GM18519 (cell line): ENCODE data around the gene MASP2.
"Not testable (repeated sequence)": the region's sequence is repeated elsewhere in the genome, so short reads cannot be mapped to it uniquely, and the experiment has no call there.

Source experiments
- ATAC-seq: cut with Tn5 transposase; IDR thresholded peaks from one replicate; pipeline ENCODE4 v1.9.1; 2021; ENCODE audit warnings: mild to moderate bottlenecking, moderate library complexity; ENCODE audit not compliant: unreplicated experiment, low FRiP score

The MASP2 gene

DNA sequence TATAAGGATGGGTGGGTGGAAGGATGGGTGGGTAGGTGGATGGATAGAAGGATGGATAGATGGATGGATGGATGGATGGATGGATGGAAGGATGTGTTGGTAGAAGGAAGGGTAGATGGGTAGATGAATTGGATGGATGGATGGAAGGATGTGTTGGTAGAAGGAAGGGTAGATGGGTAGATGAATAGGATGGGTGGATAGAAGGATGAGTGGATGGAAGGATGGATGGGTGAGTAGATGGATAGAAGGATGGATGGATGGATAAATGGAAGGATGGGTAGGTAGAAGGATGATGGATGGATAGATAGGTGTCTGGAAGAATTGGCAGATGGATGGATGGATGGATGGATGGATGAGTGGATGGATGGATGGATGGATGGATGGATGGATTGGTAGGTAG is 6.0 kb downstream of the MASP2 start:
- no peak for ATAC-seq

DNA sequence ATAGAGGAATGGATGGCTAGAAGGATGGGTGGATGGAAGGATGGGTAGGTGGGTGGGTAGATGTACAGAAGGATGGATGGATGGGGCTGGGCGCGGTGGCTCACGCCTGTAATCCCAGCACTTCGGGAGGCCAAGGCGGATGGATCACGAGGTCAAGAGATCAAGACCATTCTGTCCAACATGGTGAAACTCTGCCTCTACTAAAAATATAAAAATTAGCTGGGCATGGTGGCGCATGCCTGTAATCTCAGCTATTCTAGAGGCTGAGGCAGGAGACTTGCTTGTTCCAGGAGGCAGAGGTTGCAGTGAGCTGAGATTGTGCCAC is 7.0 kb downstream of the MASP2 start:
- ATAC-seq, result not testable (repeated sequence)

GRCh38 chr1:11039351-11040104 is 7.5 kb downstream of the MASP2 start:
- no peak for ATAC-seq

DNA sequence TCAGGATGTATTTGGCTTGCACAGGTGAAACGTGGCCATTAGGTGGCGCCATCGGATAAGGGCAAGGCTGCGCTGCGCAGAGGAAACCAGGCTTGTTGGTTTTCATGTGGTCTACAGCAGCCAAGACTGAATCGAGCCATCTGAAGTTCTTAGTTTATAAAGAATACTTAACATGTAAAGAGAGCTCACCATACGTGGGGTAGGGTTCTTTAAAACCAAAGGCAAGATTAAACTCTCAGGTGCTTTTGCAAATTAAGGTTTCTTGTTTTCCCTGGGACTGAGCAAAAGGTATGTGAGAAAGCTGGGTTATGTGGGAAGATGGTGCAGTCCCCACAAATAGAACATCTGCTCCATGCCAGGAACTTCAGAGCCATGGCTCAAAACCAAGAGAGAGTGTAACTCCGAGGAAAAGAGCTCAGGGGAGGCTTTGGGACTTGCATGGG is 9.3 kb downstream of the MASP2 start:
- no peak for ATAC-seq

DNA sequence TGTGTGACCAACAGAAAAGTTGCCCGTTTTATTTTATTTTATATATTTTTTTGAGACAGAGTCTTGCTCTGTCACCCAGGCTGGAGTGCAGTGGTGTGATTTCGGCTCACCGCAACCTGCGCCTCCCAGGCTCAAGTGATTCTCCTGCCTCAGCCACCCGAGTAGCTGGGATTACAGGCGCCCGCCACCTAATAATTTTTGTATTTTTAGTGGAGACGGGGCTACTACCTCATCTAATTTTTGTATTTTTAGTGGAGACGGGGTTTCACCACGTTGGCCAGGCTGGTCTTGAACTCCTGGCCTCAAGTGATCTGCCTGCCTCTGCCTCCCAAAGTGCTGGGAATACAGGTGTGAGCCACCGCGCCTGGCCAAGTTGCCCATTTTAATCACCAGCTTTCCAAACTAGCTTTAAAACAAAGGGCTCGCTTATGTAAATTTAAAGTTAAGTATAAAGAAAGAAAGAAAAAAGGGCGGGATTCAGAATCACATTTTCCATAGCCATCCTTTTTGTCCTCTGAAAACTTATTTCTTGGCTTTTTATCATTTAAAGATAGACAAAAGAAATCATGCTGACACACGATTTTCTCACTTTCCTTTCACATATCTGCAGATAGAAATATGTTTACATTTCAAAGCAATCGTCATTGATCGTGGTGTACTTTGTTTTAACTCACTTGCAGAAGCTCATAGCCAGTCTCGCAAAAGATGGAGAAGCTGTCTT is 9.9 kb downstream of the MASP2 start:
- ATAC-seq, result not testable (repeated sequence)

GRCh38 chr1:11031624-11032262 is 15.3 kb downstream of the MASP2 start:
- no peak for ATAC-seq

DNA sequence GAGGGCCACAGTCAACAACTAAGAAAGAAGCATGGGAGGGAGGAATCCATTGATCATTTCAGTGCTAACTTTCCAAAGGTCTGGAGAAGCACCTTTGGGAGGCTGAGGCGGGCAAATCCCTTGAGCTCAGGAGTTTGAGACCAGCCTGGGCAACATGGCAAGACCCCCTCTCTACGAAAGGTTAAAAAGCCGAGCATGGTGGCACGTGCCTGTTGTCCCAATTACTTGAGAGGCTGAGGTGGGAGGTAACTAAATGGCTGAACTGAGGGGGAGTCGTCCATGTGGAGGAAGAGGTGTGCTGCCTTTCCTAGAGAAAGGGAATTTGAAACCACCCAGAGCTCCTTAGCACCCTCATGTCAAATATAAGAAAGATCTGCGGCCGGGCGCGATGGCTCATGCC is 16.2 kb downstream of the MASP2 start:
- no peak for ATAC-seq

GRCh38 chr1:11028018-11028417 is 19.0 kb downstream of the MASP2 start:
- ATAC-seq, result no peak

DNA sequence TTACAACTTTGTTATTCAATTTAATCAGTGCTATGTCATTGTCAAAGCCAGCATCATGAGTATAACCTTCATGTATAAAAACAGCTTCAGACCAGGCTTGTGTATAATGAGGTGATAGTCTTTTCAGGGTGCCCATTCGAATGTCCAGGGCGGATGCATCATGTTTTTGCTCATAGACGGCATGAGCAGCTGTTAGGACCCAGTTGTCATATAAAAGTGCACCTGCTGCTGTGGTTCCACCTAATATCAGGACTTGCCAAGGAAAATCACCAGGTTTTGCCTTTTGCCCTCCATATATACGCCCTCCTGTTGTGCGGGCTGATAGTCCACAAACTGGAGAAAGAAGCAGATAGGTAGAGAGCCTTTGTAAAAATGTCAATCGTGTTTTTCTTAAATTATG is 19.7 kb downstream of the MASP2 start:
- no peak for ATAC-seq

DNA sequence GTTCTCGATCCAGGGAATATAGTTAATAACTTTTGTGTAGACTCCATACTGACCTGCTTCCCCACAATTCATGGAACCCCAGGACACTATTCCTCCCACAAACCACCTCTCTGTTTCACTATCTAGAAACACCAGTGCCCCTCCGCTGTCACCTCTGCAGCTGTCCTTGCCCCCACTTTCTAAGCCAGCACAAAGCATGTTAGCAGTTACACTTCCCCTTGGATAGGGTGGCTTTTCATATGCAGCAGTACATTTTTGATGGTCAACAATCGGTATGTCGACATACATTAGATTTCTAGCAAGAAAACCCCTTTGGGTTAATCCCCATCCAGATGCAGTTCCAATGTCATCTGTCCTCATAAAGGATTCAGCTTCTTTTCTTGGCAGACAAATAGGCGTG is 20.1 kb downstream of the MASP2 start:
- ATAC-seq, result no peak

DNA sequence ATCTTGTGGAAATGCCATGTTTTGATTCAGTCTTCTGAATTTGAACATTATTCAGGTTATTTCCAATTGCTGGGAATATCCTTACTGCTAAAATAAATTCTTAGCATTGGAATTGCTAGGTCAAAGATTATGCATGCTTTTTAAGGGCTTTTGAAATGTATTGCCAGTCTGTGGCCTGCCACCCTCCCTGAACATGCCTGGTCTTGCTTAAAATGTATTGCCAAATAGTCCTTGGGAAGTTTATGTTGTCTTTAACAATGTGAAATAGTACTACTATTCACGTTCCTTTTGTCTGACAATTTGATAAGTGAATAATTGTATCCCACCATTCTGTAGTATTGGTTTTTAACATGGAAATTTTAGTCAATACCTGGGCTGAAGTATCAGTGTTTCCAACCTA is 21.0 kb downstream of the MASP2 start:
- no peak for ATAC-seq

- no peak for ATAC-seq
Observed at GRCh38 chr1:11025618-11026017, 21.4 kb downstream of the MASP2 start.

- ATAC-seq, result no peak
Observed at GRCh38 chr1:11024874-11025203, 22.2 kb downstream of the MASP2 start.

- ATAC-seq, result no peak
Observed at GRCh38 chr1:11024154-11024873, 22.7 kb downstream of the MASP2 start.

- ATAC-seq, result no peak
Observed at GRCh38 chr1:11023201-11023600, 23.8 kb downstream of the MASP2 start.

DNA sequence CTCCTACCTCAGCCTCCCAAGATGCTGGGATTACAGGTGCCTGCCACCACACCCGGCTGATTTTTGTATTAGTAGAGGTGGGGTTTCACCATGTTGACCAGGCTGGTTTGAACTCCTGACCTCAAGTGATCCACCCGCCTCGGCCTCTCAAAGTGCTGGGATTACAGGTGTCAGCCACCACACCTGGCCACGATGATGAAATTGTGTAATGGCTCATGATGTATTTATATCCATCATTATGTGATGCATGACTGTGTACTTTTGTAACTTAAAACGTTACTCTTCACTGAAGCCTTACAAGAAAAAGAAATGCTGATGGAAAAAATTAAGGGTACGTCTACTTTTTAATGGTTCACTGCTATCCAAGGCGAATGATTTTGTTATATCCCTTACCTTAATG is 27.1 kb downstream of the MASP2 start:
- no peak for ATAC-seq

- not testable (repeated sequence) for ATAC-seq
Observed at GRCh38 chr1:11019358-11019757, 27.7 kb downstream of the MASP2 start.

GRCh38 chr1:11013160-11013531 is 33.9 kb downstream of the MASP2 start:
- ATAC-seq, result no peak

DNA sequence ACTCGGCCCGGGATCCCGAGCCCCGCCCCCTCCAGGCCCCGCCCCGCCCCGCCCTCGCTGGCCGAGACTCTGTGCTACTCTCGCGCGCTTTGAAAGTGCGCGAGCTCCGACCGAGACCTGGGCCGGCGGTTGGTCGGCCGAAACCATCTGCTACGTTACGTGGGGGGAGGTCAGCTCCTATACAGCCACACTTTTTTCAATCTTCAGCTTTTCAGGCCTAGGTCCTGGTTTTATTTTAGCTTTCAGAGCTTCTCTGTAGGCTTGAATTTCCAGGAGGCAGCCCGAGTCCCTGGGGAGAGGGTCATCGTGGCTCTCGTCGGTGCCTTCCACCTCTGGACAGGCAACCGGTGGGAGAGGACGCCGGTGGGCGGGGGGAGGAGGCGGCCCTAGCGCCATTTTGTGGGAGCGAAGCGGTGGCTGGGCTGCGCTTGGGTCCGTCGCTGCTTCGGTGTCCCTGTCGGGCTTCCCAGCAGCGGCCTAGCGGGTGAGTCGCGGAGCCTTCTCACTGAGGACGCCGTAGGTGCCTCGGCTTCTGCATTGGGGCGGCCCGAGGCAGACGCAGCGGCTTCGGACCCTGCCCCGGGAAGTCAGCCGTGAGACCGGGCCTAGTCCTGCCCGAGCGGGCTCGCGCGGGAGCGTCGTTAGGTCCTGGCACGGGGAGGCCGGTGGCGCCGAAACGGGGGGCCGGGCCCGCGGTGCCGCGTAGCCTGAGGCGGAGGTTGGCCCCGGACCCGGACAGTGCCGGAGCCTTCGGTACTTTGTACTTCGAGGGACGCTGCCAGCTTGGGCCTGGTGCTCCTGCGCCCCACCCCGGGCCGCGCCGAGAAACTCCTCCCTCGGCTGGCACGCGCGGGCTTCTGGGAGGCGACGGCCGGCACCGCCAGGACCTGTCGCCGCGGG is 34.5 kb downstream of the MASP2 start, which contains the start of gene TARDBP:
Gene TARDBP (plus strand): TSS at position 395 of the 900 bp plus-strand sequence. CDS start 1,074 bp downstream, outside the sequence.
- peak; percentile 77 for ATAC-seq

DNA sequence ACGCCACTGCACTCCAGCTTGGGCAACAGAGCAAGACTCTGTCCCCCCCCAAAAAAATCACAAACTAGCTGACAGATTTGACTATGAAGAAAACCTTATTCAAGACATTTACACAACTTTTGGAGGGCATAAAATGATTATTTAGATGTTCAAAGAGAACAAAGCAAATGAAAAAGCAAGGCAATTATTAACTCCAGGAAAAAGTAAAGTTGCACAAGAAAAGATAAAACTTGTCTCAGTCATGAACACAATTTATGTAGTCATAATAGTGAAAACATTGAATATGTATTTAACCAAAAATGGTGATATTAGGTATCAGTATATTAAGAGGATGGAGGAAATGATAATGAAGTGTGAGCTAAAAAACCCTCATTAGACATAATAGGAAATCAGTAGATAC is 46.5 kb downstream of the MASP2 start:
- ATAC-seq, result no peak
